HepG2 (cell line): ENCODE results near the gene PGPEP1.

Source experiments
- SRF ChIP-seq: IDR thresholded peaks from 2 replicates; pipeline ENCODE4 v1.6.1; 2011; ENCODE audit warnings: mild to moderate bottlenecking, low read depth, low read length, moderate library complexity
- ZNF232 ChIP-seq: sonication (generic); formaldehyde crosslinking; IDR thresholded peaks from 2 replicates; pipeline ENCODE4 v1.4.0; 2020; ENCODE audit warnings: missing genetic modification reagents, borderline replicate concordance

- no peak for TF ChIP-seq SRF
- peak; percentile 61 for TF ChIP-seq ZNF232
Observed at GRCh38 chr19:18388100-18388959, 47.9 kb downstream of the PGPEP1 start.
